OCI-LY1 (cell line): ENCODE data around the gene ADAMTSL4.

Source experiments
- H2AFZ ChIP-seq: fragments of 200-600 bp; sonication (generic), shearing (Covaris generic); 2 replicates; pipeline ENCODE4 v1.6.0; 2014; ENCODE audit warnings: antibody characterized with exemption, mild to moderate bottlenecking, low read length
- H3F3A ChIP-seq: fragments of 200-600 bp; sonication (generic), shearing (Covaris generic); 2 replicates; pipeline ENCODE4 v1.6.0; 2014; ENCODE audit warnings: mild to moderate bottlenecking, antibody characterized with exemption, low read length, moderate library complexity; ENCODE audit not compliant: insufficient read depth
- H3K27ac ChIP-seq: fragments of 200-600 bp; sonication (generic); 2 replicates; pipeline ENCODE4 v1.5.1; 2014; ENCODE audit warnings: low read length, mixed run types, mild to moderate bottlenecking, low read depth; ENCODE audit not compliant: poor library complexity, severe bottlenecking
- H3K27me3 ChIP-seq: fragments of 200-600 bp; sonication (generic); 2 replicates; pipeline ENCODE4 v1.6.0; 2014; ENCODE audit warnings: antibody characterized with exemption, mild to moderate bottlenecking, low read length, moderate library complexity; ENCODE audit not compliant: insufficient read depth
- H3K36me3 ChIP-seq: fragments of 200-600 bp; sonication (generic); 2 replicates; pipeline ENCODE4 v1.6.1; 2014; ENCODE audit warnings: mild to moderate bottlenecking, antibody characterized with exemption, low read length, moderate library complexity, mixed read lengths; ENCODE audit not compliant: insufficient read depth
- H3K4me1 ChIP-seq: fragments of 200-600 bp; sonication (generic); 2 replicates; pipeline ENCODE4 v1.5.1; 2014; ENCODE audit warnings: mild to moderate bottlenecking, low read length, moderate library complexity; ENCODE audit not compliant: insufficient read depth, severe bottlenecking
- H3K4me2 ChIP-seq: fragments of 200-600 bp; sonication (generic), shearing (Covaris generic); 2 replicates; pipeline ENCODE4 v1.6.1; 2014; ENCODE audit warnings: low read length
- H3K4me3 ChIP-seq: fragments of 200-600 bp; sonication (generic); 2 replicates; pipeline ENCODE4 v1.5.1; 2014; ENCODE audit warnings: low read length, low read depth, mild to moderate bottlenecking, mixed read lengths; ENCODE audit not compliant: poor library complexity, severe bottlenecking
- H3K79me2 ChIP-seq: fragments of 200-600 bp; shearing (Covaris generic); 2 replicates; pipeline ENCODE4 v1.6.1; 2016; ENCODE audit warnings: mixed run types, low read length, mixed read lengths; ENCODE audit not compliant: insufficient read depth
- H3K9ac ChIP-seq: fragments of 200-600 bp; sonication (generic), shearing (Covaris generic); 2 replicates; pipeline ENCODE4 v1.6.1; 2014; ENCODE audit warnings: mild to moderate bottlenecking, low read length, mixed read lengths
- H3K9me2 ChIP-seq: fragments of 200-600 bp; sonication (generic), shearing (Covaris generic); 2 replicates; pipeline ENCODE4 v1.6.1; 2014; ENCODE audit warnings: low read depth, mild to moderate bottlenecking, low read length, mixed read lengths
- H3K9me3 ChIP-seq: fragments of 200-600 bp; shearing (Covaris generic); 2 replicates; pipeline ENCODE4 v1.6.1; 2014; ENCODE audit warnings: low read length, mixed read lengths
- H4K20me1 ChIP-seq: fragments of 200-600 bp; sonication (generic), shearing (Covaris generic); 2 replicates; pipeline ENCODE4 v1.6.0; 2016; ENCODE audit warnings: mild to moderate bottlenecking, low read length; ENCODE audit not compliant: insufficient read depth
- CTCF ChIP-seq: fragments of 200-600 bp; sonication (generic), shearing (Covaris generic); IDR thresholded peaks from 2 replicates; pipeline ENCODE4 v1.5.1; 2017; ENCODE audit warnings: mild to moderate bottlenecking, antibody characterized with exemption, low read length, moderate library complexity, mixed read lengths
- EZH2 ChIP-seq: fragments of 200-600 bp; sonication (generic), shearing (Covaris generic); IDR thresholded peaks from 2 replicates; pipeline ENCODE4 v1.8.0; 2017; ENCODE audit warnings: borderline replicate concordance, mixed run types, mild to moderate bottlenecking, antibody characterized with exemption, low read length, moderate library complexity, mixed read lengths

Gene ADAMTSL4

DNA sequence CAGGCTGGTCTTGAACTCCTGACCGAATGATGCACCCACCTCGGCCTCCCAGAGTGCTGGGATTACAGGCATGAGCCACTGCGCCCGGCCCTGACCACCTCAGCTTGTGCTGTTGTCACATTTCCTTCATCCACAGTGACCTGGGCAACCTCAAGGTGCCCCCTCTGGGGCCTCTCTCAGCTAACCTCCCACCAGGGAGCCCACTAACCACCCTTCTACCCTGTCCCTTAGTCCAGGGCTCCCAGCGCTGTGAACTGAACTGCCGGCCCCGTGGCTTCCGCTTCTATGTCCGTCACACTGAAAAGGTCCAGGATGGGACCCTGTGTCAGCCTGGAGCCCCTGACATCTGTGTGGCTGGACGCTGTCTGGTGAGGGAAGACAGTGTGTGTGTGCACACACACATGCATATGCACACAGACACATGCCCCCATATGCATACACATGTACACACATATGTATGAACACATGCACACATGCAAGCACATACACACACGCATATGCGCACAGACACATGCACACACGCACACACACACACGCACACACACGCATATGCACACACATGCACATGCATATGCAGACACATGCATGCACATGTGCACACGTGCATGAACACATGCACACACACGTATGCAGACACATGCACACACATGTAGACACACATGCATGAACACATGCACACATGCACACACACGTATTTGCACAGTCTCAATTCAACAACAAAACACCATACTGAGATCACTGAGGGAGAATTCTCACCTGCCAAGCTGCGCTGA, 6.2 kb downstream of the ADAMTSL4 start:
- Histone ChIP-seq H3F3A (no peaks in the 10 kb centered on the region; the same call in 1 of the 2 replicates), H3K36me3 (no peaks in the 10 kb centered on the region), H4K20me1 (no peaks in the 10 kb centered on the region), H3K9me3 (no peaks in the 10 kb centered on the region), H3K9ac (no peak overlapping the region), H3K27me3 (peaks cover 5% of the 10 kb centered on the region; the same call in 1 of the 2 replicates), H3K79me2 (no peaks in the 10 kb centered on the region), H2AFZ (no peak overlapping the region), H3K9me2 (no peaks in the 10 kb centered on the region), H3K4me1 (peaks cover 6% of the 10 kb centered on the region), H3K4me2 (no peak overlapping the region), H3K4me3 (no peak overlapping the region), H3K27ac (no peak overlapping the region)
- TF ChIP-seq CTCF (no peak), EZH2 (no peak)

DNA sequence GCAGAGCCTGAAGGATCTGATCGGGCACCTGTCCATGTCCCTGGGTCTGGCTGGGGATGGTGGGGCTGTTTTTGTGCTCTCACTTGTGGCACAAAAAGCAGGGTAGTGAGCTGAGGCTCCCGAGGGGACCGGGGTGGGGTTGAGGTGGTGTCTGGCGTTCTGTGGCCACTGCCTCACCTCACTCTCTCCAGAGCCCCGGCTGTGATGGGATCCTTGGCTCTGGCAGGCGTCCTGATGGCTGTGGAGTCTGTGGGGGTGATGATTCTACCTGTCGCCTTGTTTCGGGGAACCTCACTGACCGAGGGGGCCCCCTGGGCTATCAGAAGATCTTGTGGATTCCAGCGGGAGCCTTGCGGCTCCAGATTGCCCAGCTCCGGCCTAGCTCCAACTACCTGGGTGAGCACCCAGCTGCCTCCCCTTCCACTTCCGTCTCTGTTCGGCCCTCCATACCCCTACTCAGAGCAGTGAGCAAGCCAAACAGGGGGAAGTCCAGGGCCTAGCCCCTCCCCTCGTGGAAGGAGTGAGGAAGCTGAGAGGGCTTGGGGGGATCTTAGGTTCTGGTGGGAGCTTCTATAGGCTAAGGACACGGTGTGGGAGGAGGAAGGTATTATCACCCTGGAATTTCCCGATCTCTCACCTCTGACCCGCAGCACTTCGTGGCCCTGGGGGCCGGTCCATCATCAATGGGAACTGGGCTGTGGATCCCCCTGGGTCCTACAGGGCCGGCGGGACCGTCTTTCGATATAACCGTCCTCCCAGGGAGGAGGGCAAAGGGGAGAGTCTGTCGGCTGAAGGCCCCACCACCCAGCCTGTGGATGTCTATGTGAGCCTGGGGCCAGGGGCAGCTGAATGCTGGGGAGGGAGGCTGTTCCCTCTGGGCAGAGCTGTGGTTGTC, 7.0 kb downstream of the ADAMTSL4 start:
- no peak overlapping the region for H2AFZ ChIP-seq
- H3K4me1 ChIP-seq = peaks cover 14% of the 10 kb centered on the region
- H3K4me3 ChIP-seq = no peak overlapping the region
- no peaks in the 10 kb centered on the region for H3K9me3 ChIP-seq
- no peak for TF ChIP-seq EZH2
- TF ChIP-seq CTCF = no peak
- H3K4me2 ChIP-seq = no peak overlapping the region
- no peaks in the 10 kb centered on the region for H3F3A ChIP-seq
- no peaks in the 10 kb centered on the region for H4K20me1 ChIP-seq
- no peaks in the 10 kb centered on the region for H3K36me3 ChIP-seq
- H3K27ac ChIP-seq = no peak overlapping the region
- H3K9ac ChIP-seq = no peak overlapping the region
- no peaks in the 10 kb centered on the region for H3K27me3 ChIP-seq
- no peaks in the 10 kb centered on the region for H3K79me2 ChIP-seq
- no peaks in the 10 kb centered on the region for H3K9me2 ChIP-seq

DNA sequence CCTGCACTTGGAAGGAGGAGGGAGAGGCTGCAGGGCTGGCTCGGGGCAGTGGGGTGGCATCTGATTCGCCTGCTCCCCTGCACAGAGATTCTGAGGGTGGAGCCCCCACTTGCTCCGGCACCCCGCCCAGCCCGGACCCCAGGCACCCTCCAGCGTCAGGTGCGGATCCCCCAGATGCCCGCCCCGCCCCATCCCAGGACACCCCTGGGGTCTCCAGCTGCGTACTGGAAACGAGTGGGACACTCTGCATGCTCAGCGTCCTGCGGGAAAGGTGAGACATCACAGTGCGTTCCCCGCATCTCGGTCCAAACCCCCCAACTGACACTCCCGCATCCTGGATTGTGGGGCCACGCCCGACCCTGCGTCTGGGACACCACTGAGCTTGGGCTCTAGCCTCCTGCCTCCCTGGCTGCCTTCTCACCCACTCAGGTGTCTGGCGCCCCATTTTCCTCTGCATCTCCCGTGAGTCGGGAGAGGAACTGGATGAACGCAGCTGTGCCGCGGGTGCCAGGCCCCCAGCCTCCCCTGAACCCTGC, 7.9 kb downstream of the ADAMTSL4 start:
- Histone ChIP-seq H3F3A (no peaks in the 10 kb centered on the region), H2AFZ (no peak overlapping the region), H3K27me3 (no peaks in the 10 kb centered on the region), H3K27ac (no peak overlapping the region), H3K9ac (no peak overlapping the region), H3K9me2 (no peaks in the 10 kb centered on the region), H3K4me3 (no peak overlapping the region), H3K36me3 (no peaks in the 10 kb centered on the region), H3K4me1 (peaks cover 23% of the 10 kb centered on the region), H4K20me1 (no peaks in the 10 kb centered on the region), H3K79me2 (no peaks in the 10 kb centered on the region), H3K9me3 (no peaks in the 10 kb centered on the region), H3K4me2 (no peak overlapping the region)
- TF ChIP-seq EZH2 = no peak
- no peak for TF ChIP-seq CTCF
